ENCODE data around the gene C1GALT1C1. TPM values are rescaled to one million over a fixed set of nuclear protein-coding genes. Genes with fewer than 3 reads are reported as not detected.
"Not testable (repeated sequence)": the region's sequence is repeated elsewhere in the genome, so short reads cannot be mapped to it uniquely, and the experiment has no call there.

Gene C1GALT1C1
- total RNA-seq, 1 donor from 2014 or later, result 12.7 TPM

DNA sequence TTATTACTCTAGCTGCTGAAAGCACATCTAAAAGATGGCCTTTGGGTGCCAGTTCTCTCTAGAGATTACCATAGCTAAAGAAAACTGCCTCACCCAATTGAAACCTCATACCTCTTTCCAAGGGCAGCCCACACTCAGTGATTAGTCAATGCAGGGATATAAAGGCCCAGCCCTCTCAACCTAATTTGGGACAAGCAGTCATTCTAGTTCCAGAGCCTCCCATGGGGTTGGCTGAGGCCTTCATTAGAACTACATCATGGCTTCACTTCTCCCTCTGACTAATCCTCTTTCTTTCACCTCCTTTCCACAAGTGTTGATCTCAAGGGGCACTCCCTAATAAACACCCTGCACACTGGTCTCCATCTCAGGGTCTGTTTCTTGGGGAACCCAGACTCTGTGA, 38.5 kb upstream of the C1GALT1C1 start:
- no peak overlapping the region for H3K27ac Mint-ChIP-seq (ENCODE audit: unreplicated experiment)
- Histone ChIP-seq H4K20me1 (ENCODE audit: insufficient read depth, low read length) (no peaks in the 10 kb centered on the region), H2AFZ (ENCODE audit: low read depth, low read length) (no peak overlapping the region), H3K27me3 (ENCODE audit: insufficient read depth, low read length) (no peaks in the 10 kb centered on the region), H3K27ac (ENCODE audit: low read depth, low read length) (no peak overlapping the region), H3K79me2 (ENCODE audit: insufficient read depth, low read length) (no peaks in the 10 kb centered on the region), H3K36me3 (ENCODE audit: insufficient read depth, low read length) (no peaks in the 10 kb centered on the region), H3K9me3 (ENCODE audit: insufficient read depth, low read depth, low read length) (no peaks in the 10 kb centered on the region), H3K9ac (ENCODE audit: low read length) (no peak overlapping the region), H3K4me1 (ENCODE audit: insufficient read depth, low read length) (peaks cover 14% of the 10 kb centered on the region), H3K4me2 (ENCODE audit: low read length) (no peak overlapping the region), H3K4me3 (ENCODE audit: insufficient read depth, low read depth, low read length) (no peak overlapping the region)
- no peak for DNase-seq (ENCODE audit: low read depth)
- TF ChIP-seq, protein P1, sequence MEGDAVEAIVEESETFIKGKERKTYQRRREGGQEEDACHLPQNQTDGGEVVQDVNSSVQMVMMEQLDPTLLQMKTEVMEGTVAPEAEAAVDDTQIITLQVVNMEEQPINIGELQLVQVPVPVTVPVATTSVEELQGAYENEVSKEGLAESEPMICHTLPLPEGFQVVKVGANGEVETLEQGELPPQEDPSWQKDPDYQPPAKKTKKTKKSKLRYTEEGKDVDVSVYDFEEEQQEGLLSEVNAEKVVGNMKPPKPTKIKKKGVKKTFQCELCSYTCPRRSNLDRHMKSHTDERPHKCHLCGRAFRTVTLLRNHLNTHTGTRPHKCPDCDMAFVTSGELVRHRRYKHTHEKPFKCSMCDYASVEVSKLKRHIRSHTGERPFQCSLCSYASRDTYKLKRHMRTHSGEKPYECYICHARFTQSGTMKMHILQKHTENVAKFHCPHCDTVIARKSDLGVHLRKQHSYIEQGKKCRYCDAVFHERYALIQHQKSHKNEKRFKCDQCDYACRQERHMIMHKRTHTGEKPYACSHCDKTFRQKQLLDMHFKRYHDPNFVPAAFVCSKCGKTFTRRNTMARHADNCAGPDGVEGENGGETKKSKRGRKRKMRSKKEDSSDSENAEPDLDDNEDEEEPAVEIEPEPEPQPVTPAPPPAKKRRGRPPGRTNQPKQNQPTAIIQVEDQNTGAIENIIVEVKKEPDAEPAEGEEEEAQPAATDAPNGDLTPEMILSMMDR (IDR thresholded peaks at IDR 0.05; ENCODE audit: insufficient read depth, low read depth, low read length), result no peak
- TF ChIP-seq EZH2 (IDR thresholded peaks at IDR 0.05; ENCODE audit: insufficient read depth, low read length), result no peak
- no peaks in the 10 kb centered on the region for H3K27me3 Mint-ChIP-seq (ENCODE audit: low read depth, unreplicated experiment)
- no peak overlapping the region for H3K4me3 Mint-ChIP-seq (ENCODE audit: unreplicated experiment)
- no peaks in the 10 kb centered on the region for H3K9me3 Mint-ChIP-seq (ENCODE audit: unreplicated experiment)
- peaks cover 5% of the 10 kb centered on the region for H3K4me1 Mint-ChIP-seq (ENCODE audit: low read depth, unreplicated experiment)
- FAIRE-seq, result peak; percentile 68
- H3K36me3 Mint-ChIP-seq (ENCODE audit: low read depth, unreplicated experiment), result no peaks in the 10 kb centered on the region

DNA sequence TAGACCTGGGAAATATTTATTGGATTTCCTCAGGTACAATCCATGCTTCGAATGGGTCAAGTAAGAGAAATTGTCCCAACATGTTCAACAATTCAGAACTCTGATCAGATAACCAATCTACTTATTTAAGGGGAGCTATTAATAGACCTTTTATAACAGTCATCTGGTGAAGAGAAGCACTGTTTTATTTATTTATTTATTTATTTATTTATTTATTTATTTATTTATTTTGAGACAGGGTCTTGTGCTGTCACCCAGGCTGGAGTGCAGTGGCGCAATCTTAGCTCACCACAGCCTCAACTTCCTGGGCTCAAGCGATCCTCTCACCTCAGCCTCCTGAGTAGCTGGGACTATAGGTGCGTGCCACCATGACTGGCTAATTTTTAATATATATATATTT, 34.7 kb upstream of the C1GALT1C1 start:
- H3K9me3 ChIP-seq (ENCODE audit: insufficient read depth, low read depth, low read length); FAIRE-seq; H3K9me3 Mint-ChIP-seq (ENCODE audit: unreplicated experiment); H3K4me1 Mint-ChIP-seq (ENCODE audit: low read depth, unreplicated experiment); H3K27ac Mint-ChIP-seq (ENCODE audit: unreplicated experiment); H3K27me3 ChIP-seq (ENCODE audit: insufficient read depth, low read length); H3K79me2 ChIP-seq (ENCODE audit: insufficient read depth, low read length); H4K20me1 ChIP-seq (ENCODE audit: insufficient read depth, low read length); H3K36me3 ChIP-seq (ENCODE audit: insufficient read depth, low read length); H3K4me2 ChIP-seq (ENCODE audit: low read length); H3K27ac ChIP-seq (ENCODE audit: low read depth, low read length); DNase-seq (ENCODE audit: low read depth); H3K4me3 ChIP-seq (ENCODE audit: insufficient read depth, low read depth, low read length); H3K36me3 Mint-ChIP-seq (ENCODE audit: low read depth, unreplicated experiment); H3K4me3 Mint-ChIP-seq (ENCODE audit: unreplicated experiment); H3K4me1 ChIP-seq (ENCODE audit: insufficient read depth, low read length); H3K27me3 Mint-ChIP-seq (ENCODE audit: low read depth, unreplicated experiment); H3K9ac ChIP-seq (ENCODE audit: low read length); H2AFZ ChIP-seq (ENCODE audit: low read depth, low read length): not testable (repeated sequence)

DNA sequence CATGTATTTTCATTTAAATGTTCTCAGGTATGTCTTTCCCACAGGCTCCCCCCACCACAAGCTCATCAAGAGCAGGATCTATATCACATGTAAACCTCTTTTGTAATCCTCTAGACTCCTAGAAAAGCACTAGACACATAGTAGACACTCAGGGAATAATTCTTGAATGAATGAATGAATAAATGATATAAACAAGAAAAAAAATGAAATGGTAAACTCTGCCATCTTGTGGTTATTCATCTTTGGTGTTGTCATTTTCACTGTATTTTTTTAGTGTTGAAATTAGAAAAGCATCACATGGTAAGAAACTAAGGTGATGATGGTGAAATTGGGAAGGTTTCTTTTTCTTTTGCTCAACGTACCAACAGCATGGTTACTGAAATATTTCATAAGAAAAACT, 34.2 kb upstream of the C1GALT1C1 start:
- FAIRE-seq, result peak; percentile 74

More for the DNA sequence above, 34.2 kb upstream of the C1GALT1C1 start:
- Histone ChIP-seq H3K9me3 (ENCODE audit: insufficient read depth, low read depth, low read length) (no peaks in the 10 kb centered on the region), H3K9ac (ENCODE audit: low read length) (no peak overlapping the region), H3K27me3 (ENCODE audit: insufficient read depth, low read length) (no peaks in the 10 kb centered on the region), H4K20me1 (ENCODE audit: insufficient read depth, low read length) (no peaks in the 10 kb centered on the region), H3K79me2 (ENCODE audit: insufficient read depth, low read length) (no peaks in the 10 kb centered on the region), H3K27ac (ENCODE audit: low read depth, low read length) (no peak overlapping the region), H3K4me1 (ENCODE audit: insufficient read depth, low read length) (no peaks in the 10 kb centered on the region), H3K4me2 (ENCODE audit: low read length) (no peak overlapping the region), H2AFZ (ENCODE audit: low read depth, low read length) (no peak overlapping the region), H3K4me3 (ENCODE audit: insufficient read depth, low read depth, low read length) (no peak overlapping the region), H3K36me3 (ENCODE audit: insufficient read depth, low read length) (no peaks in the 10 kb centered on the region)
- Mint-ChIP-seq H3K9me3 (ENCODE audit: unreplicated experiment) (no peaks in the 10 kb centered on the region), H3K4me3 (ENCODE audit: unreplicated experiment) (no peak overlapping the region), H3K4me1 (ENCODE audit: low read depth, unreplicated experiment) (no peaks in the 10 kb centered on the region), H3K36me3 (ENCODE audit: low read depth, unreplicated experiment) (no peaks in the 10 kb centered on the region), H3K27ac (ENCODE audit: unreplicated experiment) (no peak overlapping the region), H3K27me3 (ENCODE audit: low read depth, unreplicated experiment) (no peaks in the 10 kb centered on the region)
- no peak for DNase-seq (ENCODE audit: low read depth)
- TF ChIP-seq EZH2 (IDR thresholded peaks at IDR 0.05; ENCODE audit: insufficient read depth, low read length), result no peak
- TF ChIP-seq, protein P1 (IDR thresholded peaks at IDR 0.05; ENCODE audit: insufficient read depth, low read depth, low read length), result no peak
